IMR-90 (cell line): Measurements from ENCODE around the gene FKBP6. TPM values are rescaled to one million over a fixed set of nuclear protein-coding genes. Genes with fewer than 3 reads are reported as not detected.

Experiments used
- ATAC-seq: fragments of 200-7000 bp; cut with Tn5 transposase; 2 replicates; pipeline ENCODE4 v1.9.1; 2020; ENCODE audit warnings: low read depth, mild to moderate bottlenecking, moderate library complexity
- BruUV-seq: library from RNA; stranded (reverse); fragments of 400-500 nt; replicated peaks from 2 replicates; lab custom pipeline; 2021; lab: Mats Ljungman, UMichigan
- CTCF ChIA-PET: fragments of 300-600 bp; formaldehyde crosslinking; extraction: SDS; loops from one replicate; lab custom pipeline; 2021; ENCODE audit warnings: antibody characterized with exemption; lab: Yijun Ruan, JAX
- POLR2A ChIA-PET: fragments of 300-600 bp; sonication (Branson Sonifier 250); formaldehyde crosslinking; loops from one replicate; lab custom pipeline; 2022; ENCODE audit warnings: antibody characterized with exemption; ENCODE audit not compliant: unreplicated experiment; lab: Charles Lee
- DNase-seq: peaks from one replicate; pipeline ENCODE4 v3.0.0; 2013
- H2AFZ ChIP-seq: replicated peaks from 2 replicates; pipeline ENCODE3; 2013; ENCODE audit warnings: low read length, mild to moderate bottlenecking; ENCODE audit not compliant: poor library complexity
- H2AK5ac ChIP-seq: 2 replicates; pipeline ENCODE4 v1.6.1; 2013; ENCODE audit warnings: low read depth, low read length, inconsistent platforms
- H2AK9ac ChIP-seq: replicated peaks from 2 replicates; pipeline ENCODE3; 2013; ENCODE audit warnings: mild to moderate bottlenecking, low read depth, low read length, moderate library complexity; ENCODE audit not compliant: poor library complexity
- H2BK120ac ChIP-seq: 2 replicates; pipeline ENCODE4 v1.6.1; 2013; ENCODE audit warnings: low read depth, low read length, inconsistent platforms
- H2BK15ac ChIP-seq: 3 replicates; pipeline ENCODE4 v1.6.1; 2013; ENCODE audit warnings: low read depth, low read length, inconsistent platforms
- H2BK20ac ChIP-seq: 2 replicates; pipeline ENCODE4 v1.6.1; 2013; ENCODE audit warnings: low read depth, mild to moderate bottlenecking, inconsistent platforms, low read length, moderate library complexity
- H2BK5ac ChIP-seq: 2 replicates; pipeline ENCODE4 v1.6.1; 2013; ENCODE audit warnings: mild to moderate bottlenecking, low read depth, low read length, inconsistent platforms; ENCODE audit not compliant: poor library complexity, severe bottlenecking
- H3K14ac ChIP-seq: replicated peaks from 2 replicates; pipeline ENCODE4 v1.6.1; 2013; ENCODE audit warnings: low read depth, low read length, inconsistent platforms
- H3K18ac ChIP-seq: 2 replicates; pipeline ENCODE4 v1.6.1; 2013; ENCODE audit warnings: low read depth, low read length, control low read depth
- H3K23ac ChIP-seq: 2 replicates; pipeline ENCODE4 v1.6.1; 2013; ENCODE audit warnings: low read depth, low read length, inconsistent platforms
- H3K27ac ChIP-seq: 2 replicates; pipeline ENCODE4 v1.5.1; 2013; ENCODE audit warnings: mild to moderate bottlenecking, control low read depth, low read length; ENCODE audit not compliant: insufficient read depth
- H3K27me3 ChIP-seq: 2 replicates; pipeline ENCODE4 v1.6.1; 2013; ENCODE audit warnings: low read length; ENCODE audit not compliant: control insufficient read depth, insufficient read depth
- H3K36me3 ChIP-seq: 2 replicates; pipeline ENCODE4 v1.6.1; 2013; ENCODE audit warnings: low read length, mixed read lengths; ENCODE audit not compliant: control insufficient read depth, insufficient read depth
- H3K4ac ChIP-seq: 2 replicates; pipeline ENCODE4 v1.6.1; 2013; ENCODE audit warnings: low read depth, low read length, inconsistent platforms
- H3K4me1 ChIP-seq: 2 replicates; pipeline ENCODE4 v1.6.1; 2013; ENCODE audit warnings: low read length, mixed read lengths; ENCODE audit not compliant: control insufficient read depth, insufficient read depth
- H3K4me2 ChIP-seq: 2 replicates; pipeline ENCODE4 v1.6.1; 2013; ENCODE audit warnings: low read depth, mild to moderate bottlenecking, control low read depth, low read length, moderate library complexity
- H3K4me3 ChIP-seq: 2 replicates; pipeline ENCODE4 v1.5.1; 2013; ENCODE audit warnings: low read depth, mild to moderate bottlenecking, control low read depth, low read length, moderate library complexity; ENCODE audit not compliant: insufficient read depth
- H3K56ac ChIP-seq: 2 replicates; pipeline ENCODE4 v1.6.1; 2013; ENCODE audit warnings: low read length, inconsistent platforms; ENCODE audit not compliant: insufficient read depth; ENCODE audit errors: extremely low read depth
- H3K79me1 ChIP-seq, 2 experiments: 2 replicates each; pipeline ENCODE4 v1.6.1; 2013; ENCODE audit warnings: low read length in 2 of 2, inconsistent platforms in 1 of 2, low read depth in 1 of 2
- H3K9ac ChIP-seq: 2 replicates; pipeline ENCODE4 v1.6.1; 2013; ENCODE audit warnings: low read depth, low read length, control low read depth
- H3K9me1 ChIP-seq: 2 replicates; pipeline ENCODE4 v1.6.1; 2013; ENCODE audit warnings: low read length, inconsistent platforms; ENCODE audit not compliant: insufficient read depth
- H3K9me3 ChIP-seq: 2 replicates; pipeline ENCODE4 v1.6.1; 2013; ENCODE audit warnings: low read length; ENCODE audit not compliant: control insufficient read depth, insufficient read depth
- H4K20me1 ChIP-seq: 2 replicates; pipeline ENCODE4 v1.6.1; 2013; ENCODE audit warnings: low read length, inconsistent platforms; ENCODE audit not compliant: insufficient read depth
- H4K5ac ChIP-seq: 2 replicates; pipeline ENCODE4 v1.6.1; 2013; ENCODE audit warnings: mild to moderate bottlenecking, low read depth, low read length, control low read depth
- H4K8ac ChIP-seq, 2 experiments: 2 replicates each; pipeline ENCODE4 v1.6.1; 2013; ENCODE audit warnings: low read depth in 2 of 2, low read length in 2 of 2, control low read depth in 1 of 2, inconsistent platforms in 1 of 2
- H4K91ac ChIP-seq: 2 replicates; pipeline ENCODE4 v1.6.1; 2013; ENCODE audit warnings: low read depth, low read length, inconsistent platforms; ENCODE audit not compliant: insufficient read depth
- CEBPB ChIP-seq: IDR thresholded peaks from 2 replicates; pipeline ENCODE4 v1.6.1; 2012; ENCODE audit warnings: low read depth, low read length, improper control_type of control experiment
- CHD1 ChIP-seq: IDR thresholded peaks from 2 replicates; pipeline ENCODE4 v1.6.1; 2012; ENCODE audit warnings: low read depth, low read length, improper control_type of control experiment
- MAFK ChIP-seq: IDR thresholded peaks from 2 replicates; pipeline ENCODE4 v1.6.1; 2012; ENCODE audit warnings: low read depth, low read length, improper control_type of control experiment
- MAZ ChIP-seq: IDR thresholded peaks from 2 replicates; pipeline ENCODE4 v1.6.1; 2012; ENCODE audit warnings: low read depth, mild to moderate bottlenecking, low read length, improper control_type of control experiment, moderate library complexity, borderline replicate concordance
- MXI1 ChIP-seq: IDR thresholded peaks from 2 replicates; pipeline ENCODE4 v1.6.1; 2012; ENCODE audit warnings: low read depth, mild to moderate bottlenecking, low read length, moderate library complexity, borderline replicate concordance
- NFE2L2 ChIP-seq: fragments of 150-350 bp; IDR thresholded peaks from 2 replicates; pipeline ENCODE4 v1.6.1; 2016; ENCODE audit warnings: low read depth, mild to moderate bottlenecking, low read length
- POLR2A ChIP-seq: IDR thresholded peaks from 2 replicates; pipeline ENCODE4 v1.6.1; 2012; ENCODE audit warnings: mild to moderate bottlenecking, low read depth, low read length
- RAD21 ChIP-seq: IDR thresholded peaks from 2 replicates; pipeline ENCODE4 v1.6.1; 2012; ENCODE audit warnings: low read length, improper control_type of control experiment
- RCOR1 ChIP-seq: IDR thresholded peaks from 2 replicates; pipeline ENCODE4 v1.6.1; 2012; ENCODE audit warnings: mild to moderate bottlenecking, low read length, improper control_type of control experiment; ENCODE audit not compliant: insufficient replicate concordance
- WGBS, 2 experiments: methylation state at CpG; one replicate each; pipeline versions ENCODE4 v1.1.5 to v1.1.7; 2013; ENCODE audit warnings: missing lambda C conversion rate in 2 of 2; ENCODE audit not compliant: insufficient read length in 1 of 2; ENCODE audit errors: extremely low coverage in 2 of 2; 5-methylcytosine and 5-hydroxymethylcytosine counted together
- dilution Hi-C: fragments of 300-500 bp; cut with HindIII; formaldehyde crosslinking; loops from one replicate; pipeline ENCODE4 v1.14.3; 2018; ENCODE audit warnings: low sequenced_read_pairs; ENCODE audit not compliant: unreplicated experiment
- in situ Hi-C: fragments of 300-500 bp; cut with MboI; formaldehyde crosslinking; loops from 3 replicates; pipeline ENCODE4 v1.14.3; 2019; ENCODE audit warnings: low sequenced_read_pairs, inconsistent platforms, mixed read lengths
- intact Hi-C: fragments of 100-400 bp; cut with micrococcal nuclease; formaldehyde crosslinking; loops from 2 replicates; pipeline ENCODE4 v1.10.0; 2022
- polyA plus RNA-seq, 3 experiments: library from polyadenylated mRNA; depleted of rRNA; stranded (reverse); fragments of >200 nt; gene quantifications; 2 replicates each; pipeline ENCODE4 v1.2.3, GENCODE V29; 2012; ENCODE audit warnings: low replicate concordance in 1 of 3
- total RNA-seq: library from RNA; depleted of rRNA; stranded (reverse); fragments of >200 nt; gene quantifications from 2 replicates; pipeline ENCODE4 v1.2.3, GENCODE V29; 2012
- TF ChIP-seq, protein P1 (sequence below): conservative IDR thresholded peaks from 2 replicates; pipeline ENCODE4 v1.5.1; 2012; ENCODE audit warnings: mild to moderate bottlenecking, low read depth, low read length, improper control_type of control experiment

FKBP6 gene
- total and polyA plus RNA-seq, 2 of the 4 experiments (the other 2 are of a cell fraction), result not detected

DNA sequence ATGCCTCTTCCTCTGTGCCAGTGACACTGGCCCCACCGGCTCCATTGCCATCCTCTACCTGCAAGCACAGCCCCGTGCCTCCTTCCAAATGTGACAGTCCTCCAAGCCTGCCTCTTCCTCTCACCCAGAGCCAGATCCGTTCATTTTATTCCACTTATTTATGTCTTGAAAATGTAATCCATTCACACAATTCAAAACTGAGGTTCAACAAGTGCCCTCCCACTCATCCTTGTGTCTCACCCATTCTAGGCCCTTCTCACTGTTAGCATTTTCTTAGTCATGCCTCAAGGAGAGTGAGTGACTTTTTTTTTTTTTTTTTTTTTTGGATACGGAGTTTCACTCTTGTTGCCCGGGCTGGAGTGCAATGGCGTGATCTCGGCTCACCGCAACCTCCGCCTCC lies 41.7 kb downstream of the FKBP6 start:
- H3K56ac ChIP-seq, result no peak overlapping the region
- no peak overlapping the region for H3K9ac ChIP-seq

More for the DNA sequence above, 41.7 kb downstream of the FKBP6 start:
- Histone ChIP-seq H3K23ac (no peak overlapping the region), H3K9me1 (no peaks in the 10 kb centered on the region), H2AFZ (no peak overlapping the region), H3K9me3 (no peaks in the 10 kb centered on the region), H4K5ac (no peak overlapping the region), H3K27ac (no peak overlapping the region), H3K27me3 (peaks cover 6% of the 10 kb centered on the region; the same call in 1 of the 2 replicates), H2AK5ac (no peak overlapping the region), H3K4me1 (no peaks in the 10 kb centered on the region), H3K4me2 (no peak overlapping the region), H3K4ac (no peak overlapping the region), H3K79me1 (no peaks in the 10 kb centered on the region), H3K36me3 (no peaks in the 10 kb centered on the region), H3K14ac (no peak overlapping the region), H4K20me1 (no peaks in the 10 kb centered on the region), H3K18ac (no peak overlapping the region), H2AK9ac (no peak overlapping the region), H4K91ac (no peak overlapping the region), H2BK5ac (no peak overlapping the region), H2BK15ac (no peak overlapping the region), H2BK120ac (no peak overlapping the region), H2BK20ac (no peak overlapping the region), H4K8ac (no peak overlapping the region), H3K4me3 (no peak overlapping the region)
- ATAC-seq, result no peak
- 70% methylated on average over 2 of the region's 9 CpGs; no CpG with 5 or more reads in 1 of the 2 experiments for WGBS, 2 experiments
- no peak for DNase-seq
- intact Hi-C loops (no loop called here), in situ Hi-C loops (no loop called here), dilution Hi-C loops (no loop called here)
- CTCF ChIA-PET, result no interaction called here
- POLR2A ChIA-PET, result no interaction called here
- TF ChIP-seq MAFK, result no peak
- TF ChIP-seq, protein P1, sequence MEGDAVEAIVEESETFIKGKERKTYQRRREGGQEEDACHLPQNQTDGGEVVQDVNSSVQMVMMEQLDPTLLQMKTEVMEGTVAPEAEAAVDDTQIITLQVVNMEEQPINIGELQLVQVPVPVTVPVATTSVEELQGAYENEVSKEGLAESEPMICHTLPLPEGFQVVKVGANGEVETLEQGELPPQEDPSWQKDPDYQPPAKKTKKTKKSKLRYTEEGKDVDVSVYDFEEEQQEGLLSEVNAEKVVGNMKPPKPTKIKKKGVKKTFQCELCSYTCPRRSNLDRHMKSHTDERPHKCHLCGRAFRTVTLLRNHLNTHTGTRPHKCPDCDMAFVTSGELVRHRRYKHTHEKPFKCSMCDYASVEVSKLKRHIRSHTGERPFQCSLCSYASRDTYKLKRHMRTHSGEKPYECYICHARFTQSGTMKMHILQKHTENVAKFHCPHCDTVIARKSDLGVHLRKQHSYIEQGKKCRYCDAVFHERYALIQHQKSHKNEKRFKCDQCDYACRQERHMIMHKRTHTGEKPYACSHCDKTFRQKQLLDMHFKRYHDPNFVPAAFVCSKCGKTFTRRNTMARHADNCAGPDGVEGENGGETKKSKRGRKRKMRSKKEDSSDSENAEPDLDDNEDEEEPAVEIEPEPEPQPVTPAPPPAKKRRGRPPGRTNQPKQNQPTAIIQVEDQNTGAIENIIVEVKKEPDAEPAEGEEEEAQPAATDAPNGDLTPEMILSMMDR, result no peak
- no peak for TF ChIP-seq CHD1
- TF ChIP-seq RAD21, result no peak
- TF ChIP-seq MAZ, result no peak
- no peak for TF ChIP-seq NFE2L2
- TF ChIP-seq POLR2A, result no peak
- TF ChIP-seq CEBPB, result no peak
- no peak for TF ChIP-seq RCOR1
- TF ChIP-seq MXI1, result no peak
- no TSS peak for BruUV-seq
